Karpas-422 (cell line): ENCODE measurements around the gene ADGRG1. TPM values are rescaled to one million over a fixed set of nuclear protein-coding genes. Genes with fewer than 3 reads are reported as not detected.

Experiments used
- DNase-seq: peaks from one replicate; pipeline ENCODE4 v3.0.0-alpha.2; 2015
- H2AFZ ChIP-seq: fragments of 200-600 bp; sonication (generic); 2 replicates; pipeline ENCODE4 v1.6.1; 2014; ENCODE audit warnings: antibody characterized with exemption, low read length, mixed read lengths
- H3K27ac ChIP-seq: fragments of 200-600 bp; sonication (generic); 2 replicates; pipeline ENCODE4 v1.5.1; 2014; ENCODE audit warnings: mild to moderate bottlenecking, low read length, moderate library complexity
- H3K27me3 ChIP-seq: fragments of 200-600 bp; sonication (generic); 2 replicates; pipeline ENCODE4 v1.6.1; 2014; ENCODE audit warnings: low read length, mixed read lengths
- H3K36me3 ChIP-seq: fragments of 200-600 bp; sonication (generic); 2 replicates; pipeline ENCODE4 v1.6.1; 2014; ENCODE audit warnings: low read length, mixed read lengths; ENCODE audit not compliant: insufficient read depth
- H3K4me1 ChIP-seq: fragments of 200-600 bp; sonication (generic); 2 replicates; pipeline ENCODE4 v1.6.1; 2014; ENCODE audit warnings: mild to moderate bottlenecking, low read length, mixed read lengths
- H3K4me2 ChIP-seq: fragments of 200-600 bp; sonication (generic); 2 replicates; pipeline ENCODE4 v1.6.1; 2014; ENCODE audit warnings: low read length, low read depth, mild to moderate bottlenecking; ENCODE audit not compliant: poor library complexity, severe bottlenecking
- H3K4me3 ChIP-seq: fragments of 200-600 bp; sonication (generic); 2 replicates; pipeline ENCODE4 v1.5.1; 2014; ENCODE audit warnings: mild to moderate bottlenecking, antibody characterized with exemption, low read length, mixed read lengths
- H3K79me2 ChIP-seq: fragments of 200-600 bp; sonication (generic); 2 replicates; pipeline ENCODE4 v1.6.1; 2014; ENCODE audit warnings: mild to moderate bottlenecking, low read length, mixed read lengths
- H3K9ac ChIP-seq: fragments of 200-600 bp; sonication (generic); 2 replicates; pipeline ENCODE4 v1.6.0; 2014; ENCODE audit warnings: low read length
- H3K9me2 ChIP-seq: fragments of 200-600 bp; sonication (generic), shearing (Covaris generic); replicated peaks from 2 replicates; pipeline ENCODE4 v1.6.0; 2014; ENCODE audit warnings: mild to moderate bottlenecking, low read length, moderate library complexity; ENCODE audit not compliant: insufficient read depth
- H3K9me3 ChIP-seq: fragments of 300-700, 200-600 bp; sonication (generic); 2 replicates; pipeline ENCODE4 v1.6.1; 2014; ENCODE audit warnings: low read length, mixed read lengths
- H4K20me1 ChIP-seq: fragments of 200-600 bp; sonication (generic); 2 replicates; pipeline ENCODE4 v1.6.1; 2014; ENCODE audit warnings: mild to moderate bottlenecking, antibody characterized with exemption, low read length, low read depth; ENCODE audit not compliant: insufficient read depth
- total RNA-seq: library from RNA; depleted of rRNA; stranded (reverse); fragments of >200 nt; shearing (Covaris generic); gene quantifications from 2 replicates; pipeline ENCODE4 v1.2.3, GENCODE V29; 2014; ENCODE audit warnings: low replicate concordance

The ADGRG1 gene
- total RNA-seq, 1 experiment from 2014 or later = not detected

GRCh38 chr16:57694231-57694724 lies 65.8 kb downstream of the ADGRG1 start:
- no peak overlapping the region for H3K4me3 ChIP-seq
- no peaks in the 10 kb centered on the region for H3K27me3 ChIP-seq
- H2AFZ ChIP-seq = no peak overlapping the region
- no peaks in the 10 kb centered on the region for H3K36me3 ChIP-seq
- no peaks in the 10 kb centered on the region for H3K9me2 ChIP-seq
- no peak overlapping the region for H3K4me2 ChIP-seq
- no peaks in the 10 kb centered on the region for H3K4me1 ChIP-seq
- DNase-seq = no peak
- no peak overlapping the region for H3K27ac ChIP-seq
- no peaks in the 10 kb centered on the region for H4K20me1 ChIP-seq
- H3K9ac ChIP-seq = no peak overlapping the region
- H3K9me3 ChIP-seq = no peaks in the 10 kb centered on the region
- no peaks in the 10 kb centered on the region for H3K79me2 ChIP-seq

GRCh38 chr16:57694725-57695679 lies 66.6 kb downstream of the ADGRG1 start, which contains the start of gene DRC7:
DRC7 (plus strand) TSS chr16:57694806; CDS start chr16:57697950, 3,144 bp downstream.
- Histone ChIP-seq H3K9ac (no peak within 1 kb of the TSS), H3K36me3 (no peaks in the 10 kb centered on the region), H3K27me3 (no peaks in the 10 kb centered on the region), H3K79me2 (no peaks in the 10 kb centered on the region), H3K27ac (no peak within 1 kb of the TSS), H3K9me3 (no peaks in the 10 kb centered on the region), H3K4me1 (no peaks in the 10 kb centered on the region), H3K4me2 (no peak within 1 kb of the TSS), H3K4me3 (no peak within 1 kb of the TSS), H2AFZ (no peak within 1 kb of the TSS), H3K9me2 (no peaks in the 10 kb centered on the region), H4K20me1 (no peaks in the 10 kb centered on the region)
- peak; percentile 69 for DNase-seq

- no peak overlapping the region for H3K9ac ChIP-seq
- no peaks in the 10 kb centered on the region for H4K20me1 ChIP-seq
- no peak overlapping the region for H2AFZ ChIP-seq
- DNase-seq = no peak
- H3K9me2 ChIP-seq = no peaks in the 10 kb centered on the region
- no peaks in the 10 kb centered on the region for H3K27me3 ChIP-seq
- no peak overlapping the region for H3K4me3 ChIP-seq
- no peak overlapping the region for H3K4me2 ChIP-seq
- H3K4me1 ChIP-seq = no peaks in the 10 kb centered on the region
- no peaks in the 10 kb centered on the region for H3K9me3 ChIP-seq
- no peaks in the 10 kb centered on the region for H3K36me3 ChIP-seq
- H3K79me2 ChIP-seq = no peaks in the 10 kb centered on the region
- H3K27ac ChIP-seq = no peak overlapping the region
These were observed 67.2 kb downstream of the ADGRG1 start for GRCh38 chr16:57695680-57696069.

GRCh38 chr16:57696240-57696639 lies 67.8 kb downstream of the ADGRG1 start:
- Histone ChIP-seq H3K9me3 (no peaks in the 10 kb centered on the region), H3K27ac (no peak overlapping the region), H3K9me2 (no peaks in the 10 kb centered on the region), H3K4me2 (no peak overlapping the region), H3K9ac (no peak overlapping the region), H3K4me1 (no peaks in the 10 kb centered on the region), H3K4me3 (no peak overlapping the region), H2AFZ (no peak overlapping the region), H3K27me3 (no peaks in the 10 kb centered on the region), H3K36me3 (no peaks in the 10 kb centered on the region), H3K79me2 (no peaks in the 10 kb centered on the region), H4K20me1 (no peaks in the 10 kb centered on the region)
- DNase-seq = no peak

GRCh38 chr16:57697896-57698537 lies 69.6 kb downstream of the ADGRG1 start:
- Histone ChIP-seq H3K9ac (no peak overlapping the region), H3K4me2 (no peak overlapping the region), H3K4me3 (no peak overlapping the region)

GRCh38 chr16:57698812-57699405 lies 70.5 kb downstream of the ADGRG1 start:
- no peak overlapping the region for H3K4me3 ChIP-seq
- H3K4me2 ChIP-seq = no peak overlapping the region
- H3K9ac ChIP-seq = no peak overlapping the region
- no peaks in the 10 kb centered on the region for H3K27me3 ChIP-seq
- no peaks in the 10 kb centered on the region for H3K79me2 ChIP-seq
- no peak overlapping the region for H3K27ac ChIP-seq
- no peaks in the 10 kb centered on the region for H3K9me2 ChIP-seq
- no peaks in the 10 kb centered on the region for H3K36me3 ChIP-seq
- no peak for DNase-seq
- H3K9me3 ChIP-seq = no peaks in the 10 kb centered on the region
- H2AFZ ChIP-seq = no peak overlapping the region
- no peaks in the 10 kb centered on the region for H4K20me1 ChIP-seq
- no peaks in the 10 kb centered on the region for H3K4me1 ChIP-seq

More at GRCh38 chr16:57697896-57698537, 69.6 kb downstream of the ADGRG1 start:
- Histone ChIP-seq H4K20me1 (no peaks in the 10 kb centered on the region), H3K27me3 (no peaks in the 10 kb centered on the region), H3K9me2 (no peaks in the 10 kb centered on the region), H3K79me2 (no peaks in the 10 kb centered on the region), H3K9me3 (no peaks in the 10 kb centered on the region), H3K27ac (no peak overlapping the region), H3K36me3 (no peaks in the 10 kb centered on the region), H2AFZ (no peak overlapping the region), H3K4me1 (no peaks in the 10 kb centered on the region)
- no peak for DNase-seq

- H3K9ac ChIP-seq = no peak overlapping the region
- no peaks in the 10 kb centered on the region for H3K27me3 ChIP-seq
- H3K79me2 ChIP-seq = no peaks in the 10 kb centered on the region
- H4K20me1 ChIP-seq = no peaks in the 10 kb centered on the region
- no peak overlapping the region for H3K27ac ChIP-seq
- H3K4me1 ChIP-seq = no peaks in the 10 kb centered on the region
- no peak overlapping the region for H3K4me2 ChIP-seq
- no peaks in the 10 kb centered on the region for H3K36me3 ChIP-seq
- no peak for DNase-seq
- H2AFZ ChIP-seq = no peak overlapping the region
- no peak overlapping the region for H3K4me3 ChIP-seq
- no peaks in the 10 kb centered on the region for H3K9me2 ChIP-seq
- no peaks in the 10 kb centered on the region for H3K9me3 ChIP-seq
These were observed 71.1 kb downstream of the ADGRG1 start for GRCh38 chr16:57699481-57699880.

GRCh38 chr16:57699899-57700298 lies 71.5 kb downstream of the ADGRG1 start:
- Histone ChIP-seq H3K36me3 (no peaks in the 10 kb centered on the region), H3K4me2 (no peak overlapping the region), H3K9me3 (no peaks in the 10 kb centered on the region), H3K79me2 (no peaks in the 10 kb centered on the region), H3K4me1 (no peaks in the 10 kb centered on the region), H3K9me2 (no peaks in the 10 kb centered on the region), H3K9ac (no peak overlapping the region), H4K20me1 (no peaks in the 10 kb centered on the region), H3K4me3 (no peak overlapping the region), H2AFZ (no peak overlapping the region), H3K27me3 (no peaks in the 10 kb centered on the region), H3K27ac (no peak overlapping the region)
- no peak for DNase-seq
